Stimulated activated CD4-positive, alpha-beta T cell treated with anti-CD3 and anti-CD28 coated beads, TNF-alpha, amount 100 ng/mL, for 48 hours (primary cell): ENCODE measurements around the gene S100A16.
"Not testable (repeated sequence)": the region's sequence is repeated elsewhere in the genome, so short reads cannot be mapped to it uniquely, and the experiment has no call there.

Experiments
- DNase-seq, 3 donors: peaks; one replicate each; pipeline ENCODE4 v3.0.0-alpha.2; 2020; ENCODE audit warnings: low read depth in 3 of 3

Gene S100A16

GRCh38 chr1:153563483-153563901 lies 49.4 kb downstream of the S100A16 start:
- no peak for DNase-seq

GRCh38 chr1:153562021-153562420 lies 50.9 kb downstream of the S100A16 start:
- not testable (repeated sequence) for DNase-seq

GRCh38 chr1:153561466-153561985 lies 51.4 kb downstream of the S100A16 start:
- DNase-seq, result no peak

- DNase-seq, result no peak
Observed at GRCh38 chr1:153560771-153561465, 52.0 kb downstream of the S100A16 start.

GRCh38 chr1:153560241-153560640 lies 52.7 kb downstream of the S100A16 start:
- no peak for DNase-seq

- DNase-seq, result no peak
Observed at GRCh38 chr1:153557877-153558276, 55.1 kb downstream of the S100A16 start.
